Brain microvascular endothelial cell (primary cell): Measurements from ENCODE around the gene FIGN.

Experiments used
- DNase-seq: peaks from one replicate; pipeline ENCODE4 v3.0.0-alpha.2; 2020
- H3K27ac ChIP-seq: fragments of 250-450 bp; sonication (Bioruptor Pico); 2 replicates; pipeline ENCODE4 v1.5.1; 2020; ENCODE audit warnings: mild to moderate bottlenecking, moderate library complexity
- H3K27me3 ChIP-seq: fragments of 250-450 bp; sonication (Bioruptor Pico); replicated peaks from 2 replicates; pipeline ENCODE4 v1.5.1; 2020; ENCODE audit warnings: mild to moderate bottlenecking
- H3K36me3 ChIP-seq: fragments of 250-450 bp; sonication (Bioruptor Pico); replicated peaks from 2 replicates; pipeline ENCODE4 v1.5.1; 2020; ENCODE audit warnings: mild to moderate bottlenecking
- H3K4me3 ChIP-seq: 2 replicates; pipeline ENCODE4 v1.5.1; 2011; ENCODE audit warnings: low read depth, mild to moderate bottlenecking, control low read depth, low read length, moderate library complexity
- CTCF ChIP-seq: IDR thresholded peaks from 2 replicates; pipeline ENCODE4 v1.5.1; 2011; ENCODE audit warnings: low read depth, mild to moderate bottlenecking, moderate library complexity, low read length, control low read depth, inconsistent platforms; ENCODE audit errors: missing control alignments
- in situ Hi-C: cut with HindIII; loops from 2 replicates; pipeline ENCODE4 v1.10.0; 2017; ENCODE audit warnings: low sequenced_read_pairs, low pct_ligation_motif_present

FIGN gene

GRCh38 chr2:163548970-163549369 lies 186.8 kb downstream of the FIGN start:
- TF ChIP-seq CTCF, result no peak
- no peak for DNase-seq
- Histone ChIP-seq H3K27me3 (no peaks in the 10 kb centered on the region), H3K36me3 (no peaks in the 10 kb centered on the region), H3K27ac (no peak overlapping the region), H3K4me3 (no peak overlapping the region)
- in situ Hi-C loops, result no loop called here
